ENCODE measurements around the gene INPP4A.

INPP4A gene

DNA sequence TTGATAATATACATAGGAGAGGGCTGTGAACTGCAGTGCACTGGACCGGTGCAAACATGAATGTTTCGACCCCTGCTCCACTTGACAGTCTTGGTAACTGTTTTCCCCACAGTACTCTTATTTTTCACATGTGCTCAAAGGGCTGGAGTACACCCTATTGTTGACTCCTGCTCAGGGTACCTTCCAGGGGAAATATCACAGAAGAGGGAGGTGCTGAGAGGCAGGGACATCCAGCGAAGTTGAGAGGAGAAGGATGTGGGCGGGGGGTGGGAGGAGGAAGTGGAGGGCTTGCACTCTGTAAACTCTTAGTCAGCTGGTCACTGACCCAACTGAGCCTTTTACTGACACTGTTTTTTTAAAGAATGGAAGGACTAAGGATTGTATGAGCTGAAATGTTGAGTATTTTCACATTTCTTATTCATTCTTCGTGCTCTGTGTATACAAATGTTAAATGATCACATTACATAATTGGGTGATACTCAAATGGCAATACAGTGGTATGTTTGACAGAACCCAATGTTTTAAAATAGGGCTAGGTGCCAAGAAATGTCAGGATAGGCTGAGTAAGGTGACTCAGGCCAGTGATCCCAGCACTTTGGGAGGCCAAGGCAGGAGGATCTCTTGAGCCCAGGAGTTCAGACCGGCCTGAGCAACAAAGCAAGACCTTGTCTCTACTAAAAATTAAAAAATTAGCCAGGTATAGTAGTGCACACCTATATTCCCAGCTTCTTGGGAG, 10.0 kb downstream of the INPP4A start:
- Histone ChIP-seq H3K36me3 (ENCODE audit: control insufficient read depth, low read depth, low read length) (no peaks in the 10 kb centered on the region), H3K4me1 (ENCODE audit: control insufficient read depth, low read depth, low read length) (peaks cover 38% of the 10 kb centered on the region), H3K27ac (ENCODE audit: low read length) (no peak overlapping the region), H3K27me3 (ENCODE audit: control insufficient read depth, insufficient read depth, low read length) (no peaks in the 10 kb centered on the region), H3K9ac (ENCODE audit: low read length) (no peak overlapping the region), H3K4me3 (ENCODE audit: low read length) (peak overlapping the region; percentile 26), H3K9me3 (ENCODE audit: control insufficient read depth, low read depth, low read length) (no peaks in the 10 kb centered on the region)

DNA sequence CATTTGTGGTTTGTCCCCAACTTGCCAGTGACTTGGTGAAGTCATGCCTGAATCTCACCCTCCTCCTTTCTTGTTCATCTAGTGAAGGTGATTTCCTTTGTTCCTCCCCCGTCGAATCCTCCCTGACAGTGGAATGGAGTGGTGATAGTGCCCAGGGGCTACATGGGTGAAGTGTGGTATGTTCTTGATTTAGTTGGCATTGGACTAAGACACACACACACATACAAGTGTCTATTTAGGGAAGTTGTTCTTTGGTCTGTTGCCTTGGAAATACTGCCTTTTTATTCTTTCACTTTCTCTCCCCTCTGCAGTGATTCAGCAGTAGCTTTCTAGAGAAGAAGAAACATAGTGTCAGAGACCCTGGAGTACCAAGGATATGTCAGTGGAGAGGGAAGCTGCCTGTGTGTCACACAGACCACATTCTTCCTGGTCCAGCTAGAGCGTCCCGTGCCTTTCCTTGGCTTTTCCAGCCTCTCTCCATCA, 10.9 kb downstream of the INPP4A start:
- no peak overlapping the region for H3K27ac ChIP-seq (ENCODE audit: low read length)
- no peak overlapping the region for H3K9ac ChIP-seq (ENCODE audit: low read length)
- no peak overlapping the region for H3K4me3 ChIP-seq (ENCODE audit: low read length)
- H3K4me1 ChIP-seq (ENCODE audit: control insufficient read depth, low read depth, low read length), result peaks cover 31% of the 10 kb centered on the region
- H3K9me3 ChIP-seq (ENCODE audit: control insufficient read depth, low read depth, low read length), result no peaks in the 10 kb centered on the region
- H3K27me3 ChIP-seq (ENCODE audit: control insufficient read depth, insufficient read depth, low read length), result no peaks in the 10 kb centered on the region
- H3K36me3 ChIP-seq (ENCODE audit: control insufficient read depth, low read depth, low read length), result no peaks in the 10 kb centered on the region

DNA sequence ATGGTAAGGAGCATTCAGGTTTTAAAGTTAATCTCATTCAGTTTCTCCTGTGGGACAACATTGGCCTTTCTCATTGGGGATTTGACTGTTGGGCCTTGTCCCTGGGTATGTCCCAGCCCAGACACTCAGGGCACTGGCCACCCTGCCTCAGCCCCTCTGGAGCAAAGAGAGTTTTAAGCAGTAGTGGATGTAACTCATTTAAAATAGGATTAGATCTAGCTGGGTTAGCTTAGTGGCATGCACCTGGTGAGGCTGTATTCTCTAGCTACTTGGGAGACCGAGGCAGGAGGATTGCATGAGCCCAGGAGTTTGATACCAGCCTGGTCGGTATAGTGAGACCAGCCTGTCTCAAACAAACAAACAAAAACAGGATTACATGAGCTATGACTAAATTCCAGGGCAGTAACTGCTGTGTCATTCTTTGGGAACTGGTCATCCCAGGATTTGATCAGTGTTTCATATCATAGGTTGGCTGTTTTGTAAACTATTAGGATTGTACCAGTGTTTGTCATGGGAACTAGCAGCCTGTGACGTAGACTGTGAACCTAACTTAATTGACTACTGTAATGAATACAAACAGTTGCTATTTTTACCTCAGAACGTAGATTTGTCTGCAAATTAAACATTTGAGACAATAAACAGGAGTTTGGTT, 12.5 kb downstream of the INPP4A start:
- H3K9ac ChIP-seq (ENCODE audit: low read length), result no peak overlapping the region
- no peak overlapping the region for H3K4me3 ChIP-seq (ENCODE audit: low read length)
- no peak overlapping the region for H3K27ac ChIP-seq (ENCODE audit: low read length)
- no peaks in the 10 kb centered on the region for H3K9me3 ChIP-seq (ENCODE audit: control insufficient read depth, low read depth, low read length)
- peaks cover 30% of the 10 kb centered on the region for H3K4me1 ChIP-seq (ENCODE audit: control insufficient read depth, low read depth, low read length)
- no peaks in the 10 kb centered on the region for H3K27me3 ChIP-seq (ENCODE audit: control insufficient read depth, insufficient read depth, low read length)
- H3K36me3 ChIP-seq (ENCODE audit: control insufficient read depth, low read depth, low read length), result no peaks in the 10 kb centered on the region

DNA sequence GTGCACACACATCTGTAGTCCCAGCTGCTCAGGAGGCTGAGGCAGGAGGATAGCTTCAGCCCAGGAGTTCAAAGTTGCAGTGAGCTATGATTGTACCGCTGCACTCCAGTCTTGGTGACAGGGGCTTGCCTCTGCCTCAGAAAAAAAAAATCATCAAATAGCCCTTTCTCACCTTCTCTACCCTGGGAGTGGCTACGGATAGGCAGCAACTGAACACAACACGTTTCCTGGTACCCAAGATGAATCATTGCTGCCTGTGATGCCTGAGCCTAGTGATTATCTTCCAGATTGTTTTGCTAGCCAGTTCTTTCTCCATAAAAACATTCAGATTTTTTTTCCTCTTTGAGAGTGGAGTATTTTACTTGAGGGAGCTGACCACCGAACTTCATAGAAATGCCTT, 13.5 kb downstream of the INPP4A start:
- no peaks in the 10 kb centered on the region for H3K27me3 ChIP-seq (ENCODE audit: control insufficient read depth, insufficient read depth, low read length)
- H3K4me3 ChIP-seq (ENCODE audit: low read length), result no peak overlapping the region
- H3K4me1 ChIP-seq (ENCODE audit: control insufficient read depth, low read depth, low read length), result peaks cover 26% of the 10 kb centered on the region
- H3K36me3 ChIP-seq (ENCODE audit: control insufficient read depth, low read depth, low read length), result no peaks in the 10 kb centered on the region
- H3K27ac ChIP-seq (ENCODE audit: low read length), result no peak overlapping the region
- no peak overlapping the region for H3K9ac ChIP-seq (ENCODE audit: low read length)
- H3K9me3 ChIP-seq (ENCODE audit: control insufficient read depth, low read depth, low read length), result no peaks in the 10 kb centered on the region

DNA sequence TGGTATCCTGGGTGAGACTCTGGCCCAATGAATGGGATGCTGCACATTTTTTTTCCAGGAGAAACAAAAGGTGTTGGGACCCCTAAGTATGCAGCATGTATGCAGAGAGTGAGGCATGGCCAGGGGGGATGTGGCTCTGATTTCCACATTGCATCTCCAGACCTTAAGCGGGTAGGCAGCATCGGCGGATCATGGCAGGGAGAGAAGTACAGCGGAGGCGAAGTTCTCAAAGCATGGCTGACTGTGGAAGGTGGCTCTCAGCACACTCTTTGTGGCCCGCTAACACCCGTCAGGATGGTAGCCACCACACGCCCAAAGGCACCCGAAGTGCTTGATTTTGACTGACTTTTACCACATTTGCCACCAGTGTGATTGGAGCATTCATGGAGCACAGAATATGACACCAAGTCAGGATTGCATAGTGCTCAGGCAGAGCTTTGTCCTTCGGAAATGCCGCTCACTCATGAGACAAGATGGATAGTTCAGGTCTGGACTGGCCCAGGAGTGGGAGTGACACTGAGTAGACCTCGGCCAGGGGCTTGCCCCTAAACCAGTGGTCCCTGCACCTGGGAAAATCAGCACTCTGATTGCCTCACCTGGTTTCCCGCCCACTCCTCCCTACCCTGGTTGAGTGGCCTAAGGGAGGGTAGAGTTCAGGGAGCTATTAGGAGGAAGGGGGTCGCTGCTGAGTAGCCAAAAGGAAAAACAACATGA, 14.2 kb downstream of the INPP4A start:
- H3K27me3 ChIP-seq (ENCODE audit: control insufficient read depth, insufficient read depth, low read length), result no peaks in the 10 kb centered on the region
- no peak overlapping the region for H3K9ac ChIP-seq (ENCODE audit: low read length)
- H3K4me1 ChIP-seq (ENCODE audit: control insufficient read depth, low read depth, low read length), result peaks cover 26% of the 10 kb centered on the region
- no peak overlapping the region for H3K4me3 ChIP-seq (ENCODE audit: low read length)
- no peaks in the 10 kb centered on the region for H3K9me3 ChIP-seq (ENCODE audit: control insufficient read depth, low read depth, low read length)
- no peaks in the 10 kb centered on the region for H3K36me3 ChIP-seq (ENCODE audit: control insufficient read depth, low read depth, low read length)
- no peak overlapping the region for H3K27ac ChIP-seq (ENCODE audit: low read length)

DNA sequence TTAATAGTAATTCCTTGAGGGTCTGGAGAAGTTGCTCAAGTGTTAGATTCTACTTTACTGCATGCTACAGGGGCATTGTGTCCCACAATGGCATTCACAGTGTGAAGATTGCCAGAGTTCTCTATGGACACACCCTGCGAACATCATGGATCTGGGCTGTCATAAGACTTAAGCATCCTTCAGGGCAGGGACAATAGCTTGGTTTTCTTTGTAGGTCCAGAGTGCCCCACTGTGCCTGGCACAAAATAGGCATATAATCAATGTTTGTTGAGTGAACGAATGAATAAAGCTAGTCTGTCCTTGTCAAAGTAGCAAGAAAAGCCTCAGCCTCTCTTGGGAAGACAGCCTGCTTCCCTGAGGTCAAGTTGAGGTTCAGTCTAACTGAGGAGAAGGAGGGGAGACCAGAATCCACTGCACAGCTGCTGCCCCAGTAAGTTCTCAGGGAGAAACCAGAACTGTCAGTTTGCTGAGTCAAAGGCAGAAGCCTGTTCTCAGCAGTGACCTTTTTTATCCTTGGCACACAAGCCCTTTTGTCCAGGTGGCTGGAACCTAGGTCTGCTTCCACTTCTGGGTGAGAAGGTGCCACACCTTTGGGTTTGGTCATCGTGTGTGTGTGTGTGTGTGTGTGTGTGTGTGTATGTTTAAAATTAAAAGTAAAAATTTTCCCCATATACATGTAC, 15.0 kb downstream of the INPP4A start:
- H3K27me3 ChIP-seq (ENCODE audit: control insufficient read depth, insufficient read depth, low read length), result no peaks in the 10 kb centered on the region
- no peaks in the 10 kb centered on the region for H3K36me3 ChIP-seq (ENCODE audit: control insufficient read depth, low read depth, low read length)
- no peak overlapping the region for H3K9ac ChIP-seq (ENCODE audit: low read length)
- no peak overlapping the region for H3K27ac ChIP-seq (ENCODE audit: low read length)
- H3K4me3 ChIP-seq (ENCODE audit: low read length), result no peak overlapping the region
- no peaks in the 10 kb centered on the region for H3K9me3 ChIP-seq (ENCODE audit: control insufficient read depth, low read depth, low read length)
- peaks cover 29% of the 10 kb centered on the region for H3K4me1 ChIP-seq (ENCODE audit: control insufficient read depth, low read depth, low read length)

DNA sequence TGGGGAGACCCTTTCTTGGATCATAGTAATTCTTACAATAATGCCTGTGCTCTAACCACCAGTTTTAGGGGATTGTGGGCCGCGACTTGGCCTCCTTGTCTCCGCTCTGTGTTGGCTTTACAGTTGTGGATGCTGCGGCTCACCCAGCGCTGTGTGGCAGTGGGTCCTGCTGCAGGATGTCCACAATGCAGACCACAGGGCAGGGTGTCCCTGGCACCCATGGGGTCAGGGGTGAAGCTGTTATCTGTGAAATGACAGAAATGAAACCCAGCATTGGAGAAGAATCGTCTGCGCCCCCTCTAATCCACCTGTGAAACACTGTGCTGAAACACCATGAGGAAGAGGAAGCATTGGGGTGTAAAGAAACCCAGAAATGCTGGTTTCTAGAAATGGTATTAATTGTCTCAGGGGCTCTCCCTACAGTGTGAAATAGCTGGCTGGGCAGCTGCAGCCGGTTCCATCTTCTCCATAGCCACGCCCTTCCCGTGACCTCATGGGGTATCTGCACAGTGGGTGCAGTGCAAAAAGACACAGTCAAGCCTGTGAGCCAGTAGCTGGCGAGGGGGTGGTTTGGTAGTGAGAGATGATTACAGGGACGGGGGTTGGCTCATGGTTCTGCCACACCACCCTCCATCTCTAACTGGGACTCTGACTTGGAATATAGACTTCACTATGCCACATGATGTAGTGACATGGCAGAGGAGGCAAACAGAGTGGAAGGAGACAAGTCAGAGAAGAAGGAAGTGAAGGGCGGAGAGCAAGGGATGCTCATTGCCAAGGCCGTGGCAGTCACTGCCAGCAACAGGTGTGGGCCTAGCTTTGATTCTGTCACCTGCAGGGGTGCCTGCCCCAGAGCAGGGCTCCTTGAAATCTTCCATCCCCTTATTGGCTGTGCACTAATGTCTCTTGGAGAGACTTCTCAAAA, 16.2 kb downstream of the INPP4A start:
- H3K27me3 ChIP-seq (ENCODE audit: control insufficient read depth, insufficient read depth, low read length), result no peaks in the 10 kb centered on the region
- no peak overlapping the region for H3K4me3 ChIP-seq (ENCODE audit: low read length)
- no peaks in the 10 kb centered on the region for H3K9me3 ChIP-seq (ENCODE audit: control insufficient read depth, low read depth, low read length)
- no peaks in the 10 kb centered on the region for H3K36me3 ChIP-seq (ENCODE audit: control insufficient read depth, low read depth, low read length)
- H3K4me1 ChIP-seq (ENCODE audit: control insufficient read depth, low read depth, low read length), result peaks cover 36% of the 10 kb centered on the region
- no peak overlapping the region for H3K27ac ChIP-seq (ENCODE audit: low read length)
- no peak overlapping the region for H3K9ac ChIP-seq (ENCODE audit: low read length)

DNA sequence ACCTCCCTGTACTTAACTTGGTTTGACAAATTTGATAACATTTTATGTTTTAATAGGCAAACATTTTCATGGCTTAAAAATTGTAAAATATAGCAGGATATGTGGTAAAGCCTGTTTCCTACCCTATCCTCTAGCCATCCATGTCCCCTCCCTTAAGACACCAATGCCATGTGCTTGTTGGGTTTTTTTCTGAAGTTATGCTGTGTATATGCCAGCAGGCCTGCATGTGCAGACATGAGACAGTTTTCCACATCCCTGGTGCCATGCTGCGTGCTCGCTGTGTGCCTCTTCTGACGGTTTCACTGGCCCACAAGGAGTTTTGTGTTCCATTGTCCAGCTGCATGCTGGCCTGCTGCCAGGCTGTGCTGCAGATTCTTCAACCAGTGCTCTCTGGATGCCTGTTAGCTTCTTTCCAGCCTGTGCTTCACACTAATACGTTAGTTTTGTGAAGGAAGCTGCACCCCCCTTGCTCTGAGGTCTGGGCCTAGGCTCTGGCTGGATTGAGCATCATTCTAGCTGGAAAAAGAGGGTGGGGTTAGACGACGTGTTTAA, 16.9 kb downstream of the INPP4A start:
- Histone ChIP-seq H3K9me3 (ENCODE audit: control insufficient read depth, low read depth, low read length) (no peaks in the 10 kb centered on the region), H3K9ac (ENCODE audit: low read length) (no peak overlapping the region), H3K4me1 (ENCODE audit: control insufficient read depth, low read depth, low read length) (peaks cover 39% of the 10 kb centered on the region), H3K27ac (ENCODE audit: low read length) (no peak overlapping the region), H3K27me3 (ENCODE audit: control insufficient read depth, insufficient read depth, low read length) (no peaks in the 10 kb centered on the region), H3K36me3 (ENCODE audit: control insufficient read depth, low read depth, low read length) (no peaks in the 10 kb centered on the region), H3K4me3 (ENCODE audit: low read length) (no peak overlapping the region)

DNA sequence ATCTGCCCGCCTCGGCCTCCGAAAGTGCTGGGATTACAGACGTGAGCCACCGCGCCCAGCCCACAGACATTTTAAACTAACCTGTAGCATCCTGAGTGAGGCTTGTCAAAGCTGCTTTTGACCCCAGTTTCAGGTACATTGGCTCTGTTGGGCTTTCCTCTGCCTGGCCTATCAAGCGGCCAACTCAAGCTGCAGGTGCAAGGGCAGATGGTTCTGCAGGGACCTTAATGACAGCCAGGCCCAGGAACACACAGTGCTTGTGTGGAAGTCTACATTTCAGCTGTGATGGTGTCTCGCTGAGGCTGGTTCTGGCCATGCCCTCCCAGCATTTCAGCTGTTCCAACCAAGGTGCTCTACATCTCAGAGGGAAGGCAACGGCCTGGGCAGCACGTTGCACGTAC, 18.4 kb downstream of the INPP4A start:
- Histone ChIP-seq H3K9ac (ENCODE audit: low read length) (no peak overlapping the region), H3K4me1 (ENCODE audit: control insufficient read depth, low read depth, low read length) (peaks cover 39% of the 10 kb centered on the region), H3K36me3 (ENCODE audit: control insufficient read depth, low read depth, low read length) (no peaks in the 10 kb centered on the region), H3K9me3 (ENCODE audit: control insufficient read depth, low read depth, low read length) (no peaks in the 10 kb centered on the region), H3K27me3 (ENCODE audit: control insufficient read depth, insufficient read depth, low read length) (no peaks in the 10 kb centered on the region), H3K4me3 (ENCODE audit: low read length) (no peak overlapping the region), H3K27ac (ENCODE audit: low read length) (no peak overlapping the region)

DNA sequence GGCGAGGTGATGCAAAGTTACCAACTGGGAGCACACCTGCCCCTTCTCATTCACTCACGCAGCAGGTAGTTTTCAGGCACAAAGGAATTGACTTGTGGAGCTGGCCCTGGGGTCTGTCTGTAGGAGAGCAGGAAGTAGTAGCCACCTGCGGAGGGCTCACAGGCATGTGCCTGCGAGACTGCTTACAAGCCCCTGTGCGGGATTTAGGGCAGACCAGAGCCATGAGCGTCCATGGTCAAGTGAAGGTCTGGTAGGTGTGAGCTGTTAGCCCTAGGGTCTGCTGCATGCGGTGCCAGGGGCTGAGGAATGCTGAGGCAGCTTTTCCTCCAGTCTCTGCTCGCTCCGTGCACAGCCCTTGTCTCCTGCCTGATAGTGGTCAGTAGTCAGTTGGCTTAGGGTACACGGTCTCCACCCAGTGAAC, 18.9 kb downstream of the INPP4A start:
- H3K9ac ChIP-seq (ENCODE audit: low read length), result no peak overlapping the region
- no peak overlapping the region for H3K4me3 ChIP-seq (ENCODE audit: low read length)
- no peaks in the 10 kb centered on the region for H3K9me3 ChIP-seq (ENCODE audit: control insufficient read depth, low read depth, low read length)
- H3K4me1 ChIP-seq (ENCODE audit: control insufficient read depth, low read depth, low read length), result peaks cover 37% of the 10 kb centered on the region
- no peaks in the 10 kb centered on the region for H3K27me3 ChIP-seq (ENCODE audit: control insufficient read depth, insufficient read depth, low read length)
- H3K36me3 ChIP-seq (ENCODE audit: control insufficient read depth, low read depth, low read length), result no peaks in the 10 kb centered on the region
- no peak overlapping the region for H3K27ac ChIP-seq (ENCODE audit: low read length)

All from iPS-18a (cell line).